Esophagus muscularis mucosa (tissue), 4 donors: ENCODE data around the gene FADD. TPM values are rescaled to one million over a fixed set of nuclear protein-coding genes. Genes with fewer than 3 reads are reported as not detected.

Experiments used
- DNase-seq: peaks from one replicate; pipeline ENCODE4 v3.0.0-alpha.2; 2017; ENCODE audit errors: extremely low spot score
- H3K27ac ChIP-seq, 4 donors: fragments of 200-600 bp; sonication (generic); replicated peaks in 1 of 4; 1 replicate in 3 of 4; 2 replicates in 1 of 4; pipeline ENCODE4 v1.5.1; 2016 to 2019; ENCODE audit warnings: mild to moderate bottlenecking in 1 of 4
- H3K27me3 ChIP-seq, 4 donors: fragments of 200-600 bp; sonication (generic); one replicate each; pipeline versions ENCODE4 v1.5.1 to v1.6.0; 2016 to 2019
- H3K36me3 ChIP-seq, 4 donors: fragments of 200-600 bp; sonication (generic); one replicate each; pipeline ENCODE4 v1.5.1; 2016 to 2019
- H3K4me1 ChIP-seq, 4 donors: fragments of 200-600 bp; sonication (generic); one replicate each; pipeline ENCODE4 v1.5.1; 2016 to 2019
- H3K4me3 ChIP-seq, 4 donors: fragments of 200-600 bp; sonication (generic); 1 replicate in 2 of 4; 2 replicates in 2 of 4; pipeline ENCODE4 v1.5.1; 2016 to 2019; ENCODE audit warnings: mild to moderate bottlenecking in 4 of 4, moderate library complexity in 1 of 4
- H3K9me3 ChIP-seq, 4 donors: fragments of 200-600 bp; sonication (generic); 1 replicate in 3 of 4; 2 replicates in 1 of 4; pipeline ENCODE4 v1.5.1; 2016 to 2019
- CTCF ChIP-seq, 3 experiments: fragments of 200-600 bp in 2 of 3; fragments of 450-650 bp in 1 of 3; sonication (generic) in 2 of 3; IDR thresholded peaks; one replicate each; pipeline ENCODE4 v1.5.1; 2017 to 2019; ENCODE audit warnings: antibody characterized with exemption in 3 of 3, mild to moderate bottlenecking in 2 of 3, moderate library complexity in 1 of 3
- EP300 ChIP-seq: sonication (generic); formaldehyde crosslinking; IDR thresholded peaks from one replicate; pipeline ENCODE4 v1.6.1; 2017; ENCODE audit warnings: antibody characterized with exemption
- POLR2A ChIP-seq: fragments of 450-650 bp; IDR thresholded peaks from one replicate; pipeline ENCODE4 v1.6.1; 2017; ENCODE audit warnings: antibody characterized with exemption, moderate library complexity, mild to moderate bottlenecking, low read depth
- POLR2AphosphoS5 ChIP-seq, 2 donors: sonication (generic); formaldehyde crosslinking; IDR thresholded peaks; one replicate each; pipeline ENCODE4 v1.6.1; 2017; ENCODE audit warnings: antibody characterized with exemption in 2 of 2
- WGBS: methylation state at CpG from one replicate; pipeline ENCODE4 v1.1.5; 2018; 5-methylcytosine and 5-hydroxymethylcytosine counted together
- intact Hi-C: fragments of 100-400 bp; cut with DNase I; formaldehyde crosslinking; loops from one replicate; pipeline ENCODE4 v1.15.1; 2023
- total RNA-seq, 4 donors: library from RNA; depleted of rRNA; stranded (reverse); fragments of >200 nt; gene quantifications; one replicate each; pipeline versions ENCODE4 v1.1.0 to v1.2.1, GENCODE V29; 2016

FADD gene
- total RNA-seq, 4 donors from 2014 or later = 14.5 to 33.3 (median 21.5) TPM

- Histone ChIP-seq H3K4me1 (no peaks in the 10 kb centered on the region), H3K27me3 (peaks cover 0 to 34% (median 1%) of the 10 kb centered on the region in 4 donors), H3K36me3 (peaks cover 0 to 6% (median 0%) of the 10 kb centered on the region in 4 donors), H3K9me3 (no peaks in the 10 kb centered on the region), H3K4me3 (no peak overlapping the region), H3K27ac (no peak overlapping the region)
- intact Hi-C loops = no loop called here
- no peak for TF ChIP-seq POLR2AphosphoS5 (IDR thresholded peaks at IDR 0.05)
- no peak for TF ChIP-seq EP300
- TF ChIP-seq POLR2A = no peak
- TF ChIP-seq CTCF (IDR thresholded peaks at IDR 0.05) = no peak
- 95% methylated on average over 4 of the region's 8 CpGs for WGBS
- no peak for DNase-seq
These were observed 33.5 kb upstream of the FADD start for GRCh38 chr11:70169632-70170031.

- DNase-seq = no peak
- Histone ChIP-seq H3K9me3 (no peaks in the 10 kb centered on the region), H3K4me1 (no peaks in the 10 kb centered on the region), H3K27me3 (peaks cover 0 to 32% (median 1%) of the 10 kb centered on the region in 4 donors), H3K27ac (no peak overlapping the region), H3K36me3 (peaks cover 0 to 6% (median 0%) of the 10 kb centered on the region in 4 donors), H3K4me3 (no peak overlapping the region)
- no peak for TF ChIP-seq POLR2AphosphoS5 (IDR thresholded peaks at IDR 0.05)
- 87% methylated on average over 20 of the region's 22 CpGs for WGBS
- intact Hi-C loops = no loop called here
These were observed 32.4 kb upstream of the FADD start for GRCh38 chr11:70170596-70171210.

GRCh38 chr11:70173018-70173417, 30.1 kb upstream of the FADD start:
- WGBS = 75% methylated on average over 4 of the region's 4 CpGs
- intact Hi-C loops = no loop called here
- Histone ChIP-seq H3K27ac (no peak overlapping the region), H3K36me3 (peaks cover 0 to under 1% (median 0%) of the 10 kb centered on the region in 4 donors), H3K9me3 (no peaks in the 10 kb centered on the region), H3K27me3 (peaks cover 0 to 20% (median 1%) of the 10 kb centered on the region in 4 donors), H3K4me3 (no peak overlapping the region), H3K4me1 (no peaks in the 10 kb centered on the region)
- TF ChIP-seq CTCF (IDR thresholded peaks at IDR 0.05) = no peak
- no peak for TF ChIP-seq EP300
- TF ChIP-seq POLR2AphosphoS5 (IDR thresholded peaks at IDR 0.05) = no peak
- no peak for TF ChIP-seq POLR2A
- DNase-seq = no peak

- DNase-seq = no peak
- intact Hi-C loops = no loop called here
- Histone ChIP-seq H3K4me3 (no peak overlapping the region), H3K27me3 (peaks cover 0 to 4% (median 0%) of the 10 kb centered on the region in 4 donors), H3K9me3 (no peaks in the 10 kb centered on the region), H3K36me3 (no peaks in the 10 kb centered on the region), H3K27ac (no peak overlapping the region), H3K4me1 (no peaks in the 10 kb centered on the region)
- TF ChIP-seq POLR2A (no peak), POLR2AphosphoS5 (IDR thresholded peaks at IDR 0.05) (no peak), CTCF (IDR thresholded peaks at IDR 0.05) (no peak)
- WGBS = 88% methylated on average over 17 of the region's 17 CpGs
These were observed 28.4 kb upstream of the FADD start for GRCh38 chr11:70174547-70175235.

GRCh38 chr11:70175236-70175698, 27.8 kb upstream of the FADD start:
- H3K36me3 ChIP-seq = no peaks in the 10 kb centered on the region
- TF ChIP-seq POLR2AphosphoS5 (IDR thresholded peaks at IDR 0.05) = no peak
- TF ChIP-seq POLR2A = no peak
- TF ChIP-seq EP300 = no peak
- TF ChIP-seq CTCF (IDR thresholded peaks at IDR 0.05) = no peak
- DNase-seq = no peak
- no peaks in the 10 kb centered on the region for H3K27me3 ChIP-seq
- H3K4me3 ChIP-seq = no peak overlapping the region
- 87% methylated on average over 10 of the region's 15 CpGs for WGBS
- intact Hi-C loops = no loop called here
- H3K4me1 ChIP-seq = no peaks in the 10 kb centered on the region
- no peaks in the 10 kb centered on the region for H3K9me3 ChIP-seq
- H3K27ac ChIP-seq = no peak overlapping the region
